ENCODE data around the gene PDGFC.

PDGFC gene

GRCh38 chr4:156838761-156839160, 132.8 kb downstream of the PDGFC start:
- in situ Hi-C loops (cut with MboI; ENCODE audit: low pct_unique_long_range_greater_than_20kb, low sequenced_read_pairs, unreplicated experiment), result no loop called here

GRCh38 chr4:156837625-156838345, 133.8 kb downstream of the PDGFC start:
- no peak for TF ChIP-seq CTCF (IDR thresholded peaks at IDR 0.05; ENCODE audit: extremely low read depth, insufficient read depth, missing control alignments)
- DNase-seq (ENCODE audit: low spot score), result no peak
- in situ Hi-C loops (cut with MboI; ENCODE audit: low pct_unique_long_range_greater_than_20kb, low sequenced_read_pairs, unreplicated experiment), result no loop called here

More at GRCh38 chr4:156838761-156839160, 132.8 kb downstream of the PDGFC start:
- no peak for DNase-seq (ENCODE audit: low spot score)
- no peak for TF ChIP-seq CTCF (IDR thresholded peaks at IDR 0.05; ENCODE audit: extremely low read depth, insufficient read depth, missing control alignments)

- no peak for DNase-seq (ENCODE audit: low spot score)
- in situ Hi-C loops (cut with MboI; ENCODE audit: low pct_unique_long_range_greater_than_20kb, low sequenced_read_pairs, unreplicated experiment), result no loop called here
- no peak for TF ChIP-seq CTCF (IDR thresholded peaks at IDR 0.05; ENCODE audit: extremely low read depth, insufficient read depth, missing control alignments)
Measured at GRCh38 chr4:156832886-156833285, 138.7 kb downstream of the PDGFC start.

- no peak for DNase-seq (ENCODE audit: low spot score)
- in situ Hi-C loops (cut with MboI; ENCODE audit: low pct_unique_long_range_greater_than_20kb, low sequenced_read_pairs, unreplicated experiment), result no loop called here
- no peak for TF ChIP-seq CTCF (IDR thresholded peaks at IDR 0.05; ENCODE audit: extremely low read depth, insufficient read depth, missing control alignments)
Measured at GRCh38 chr4:156830351-156830750, 141.2 kb downstream of the PDGFC start.

- no peak for DNase-seq (ENCODE audit: low spot score)
- TF ChIP-seq CTCF (IDR thresholded peaks at IDR 0.05; ENCODE audit: extremely low read depth, insufficient read depth, missing control alignments), result no peak
- in situ Hi-C loops (cut with MboI; ENCODE audit: low pct_unique_long_range_greater_than_20kb, low sequenced_read_pairs, unreplicated experiment), result no loop called here
Measured at GRCh38 chr4:156829201-156829873, 142.3 kb downstream of the PDGFC start.

- in situ Hi-C loops (cut with MboI; ENCODE audit: low pct_unique_long_range_greater_than_20kb, low sequenced_read_pairs, unreplicated experiment), result no loop called here
- DNase-seq (ENCODE audit: low spot score), result no peak
- no peak for TF ChIP-seq CTCF (IDR thresholded peaks at IDR 0.05; ENCODE audit: extremely low read depth, insufficient read depth, missing control alignments)
Measured at GRCh38 chr4:156827519-156827918, 144.1 kb downstream of the PDGFC start.
